SJSA1 (cell line): ENCODE data around the gene PUM2. TPM values are rescaled to one million over a fixed set of nuclear protein-coding genes. Genes with fewer than 3 reads are reported as not detected.

Experiments used
- DNase-seq, 2 experiments: peaks; one replicate each; pipeline ENCODE4 v3.0.0-alpha.2; 2015 to 2020; ENCODE audit warnings: low spot score in 2 of 2, low read depth in 1 of 2
- H3K27ac ChIP-seq: fragments of 250-450 bp; sonication (Bioruptor Pico); 2 replicates; pipeline ENCODE4 v1.5.1; 2020; ENCODE audit warnings: mild to moderate bottlenecking, moderate library complexity
- H3K27me3 ChIP-seq: fragments of 250-450 bp; sonication (Bioruptor Pico); replicated peaks from 2 replicates; pipeline ENCODE4 v1.5.1; 2020; ENCODE audit warnings: mild to moderate bottlenecking, moderate library complexity
- H3K36me3 ChIP-seq: fragments of 250-450 bp; sonication (Bioruptor Pico); 2 replicates; pipeline ENCODE4 v1.5.1; 2020; ENCODE audit warnings: mild to moderate bottlenecking
- H3K4me1 ChIP-seq: fragments of 250-450 bp; sonication (Bioruptor Pico); replicated peaks from 2 replicates; pipeline ENCODE4 v1.6.1; 2021; ENCODE audit warnings: mild to moderate bottlenecking
- H3K4me3 ChIP-seq: fragments of 250-450 bp; sonication (Bioruptor Pico); 2 replicates; pipeline ENCODE4 v1.5.1; 2020; ENCODE audit warnings: mild to moderate bottlenecking
- H3K9me3 ChIP-seq: fragments of 250-450 bp; sonication (Bioruptor Pico); replicated peaks from 2 replicates; pipeline ENCODE4 v1.5.1; 2020; ENCODE audit warnings: mild to moderate bottlenecking
- total RNA-seq: library from RNA; depleted of rRNA; stranded (reverse); fragments of >200 nt; shearing (Covaris generic); gene quantifications from 2 replicates; pipeline ENCODE4 v1.2.3, GENCODE V29; 2014

PUM2 gene
- total RNA-seq, 1 experiment from 2014 or later: 23.4 TPM

DNA sequence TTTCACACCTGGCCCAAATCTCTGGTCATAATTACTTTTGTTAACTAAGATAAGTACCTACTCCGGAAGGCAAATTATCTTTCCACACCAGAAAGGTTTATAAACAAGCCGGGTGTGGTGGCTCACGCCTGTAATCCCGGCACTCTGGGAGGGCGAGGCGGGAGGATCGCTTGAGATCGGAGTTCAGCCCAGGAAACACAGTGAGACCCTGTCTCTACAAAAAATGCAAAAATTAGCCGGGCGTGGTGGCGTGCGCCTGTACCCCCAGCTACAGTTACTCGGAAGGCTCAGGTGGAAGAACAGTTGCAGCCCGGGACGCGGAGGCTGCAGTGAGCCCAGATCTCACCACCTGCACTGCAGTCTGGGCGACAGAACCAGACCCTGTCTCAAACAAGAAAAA is 2.1 kb downstream of the PUM2 start:
- peaks cover 18% of the 10 kb centered on the region for H3K4me1 ChIP-seq
- no peaks in the 10 kb centered on the region for H3K27me3 ChIP-seq
- no peak for DNase-seq
- H3K9me3 ChIP-seq: no peaks in the 10 kb centered on the region
- H3K36me3 ChIP-seq: peaks cover 27% of the 10 kb centered on the region
- no peak overlapping the region for H3K27ac ChIP-seq
- no peak overlapping the region for H3K4me3 ChIP-seq

- no peak for DNase-seq
- Histone ChIP-seq H3K4me3 (no peak overlapping the region), H3K9me3 (no peaks in the 10 kb centered on the region), H3K36me3 (peaks cover 27% of the 10 kb centered on the region), H3K27me3 (no peaks in the 10 kb centered on the region), H3K4me1 (peaks cover 17% of the 10 kb centered on the region), H3K27ac (no peak overlapping the region)
These were observed 3.9 kb downstream of the PUM2 start for GRCh38 chr2:20346565-20347381.

DNA sequence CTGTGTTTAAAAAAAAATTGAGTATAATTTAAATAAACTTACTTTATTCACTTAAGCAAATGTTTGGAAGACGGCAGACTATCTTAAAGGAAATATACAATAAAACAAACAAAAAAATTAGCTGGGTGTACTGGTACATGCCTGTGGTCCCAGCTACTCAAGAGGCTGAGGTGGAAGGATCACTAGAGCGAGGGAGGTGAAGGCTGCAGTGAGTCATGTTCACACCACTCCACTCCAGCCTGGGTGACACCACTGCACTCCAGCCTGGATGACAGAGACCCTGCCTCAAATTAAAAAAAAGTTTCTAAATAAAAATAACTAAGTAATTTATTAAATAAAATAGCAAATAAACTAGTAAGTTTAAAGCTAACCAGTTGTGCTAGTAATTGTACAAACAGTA is 7.5 kb downstream of the PUM2 start:
- no peaks in the 10 kb centered on the region for H3K27me3 ChIP-seq
- H3K4me1 ChIP-seq: peaks cover 8% of the 10 kb centered on the region
- H3K9me3 ChIP-seq: no peaks in the 10 kb centered on the region
- no peak overlapping the region for H3K27ac ChIP-seq
- H3K4me3 ChIP-seq: no peak overlapping the region
- DNase-seq: no peak
- H3K36me3 ChIP-seq: peaks cover 18% of the 10 kb centered on the region

DNA sequence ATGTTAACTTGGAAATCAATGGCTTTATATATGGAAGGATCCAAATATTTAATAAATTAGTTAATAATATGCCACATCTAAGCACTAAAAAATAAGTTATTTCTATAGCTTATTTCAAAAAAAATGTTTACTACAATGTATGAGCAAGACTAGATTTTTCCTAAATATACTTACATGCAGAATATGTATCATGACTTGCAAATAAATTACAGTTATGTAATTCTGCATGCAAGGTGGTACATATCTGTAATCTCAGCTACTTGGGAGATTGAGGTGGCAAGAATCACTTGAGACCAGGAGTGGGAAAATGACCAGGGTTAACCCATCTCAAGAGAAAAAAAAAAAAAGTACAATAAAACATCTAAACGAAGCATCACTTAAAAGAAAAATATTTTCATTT is 11.6 kb downstream of the PUM2 start:
- no peaks in the 10 kb centered on the region for H3K9me3 ChIP-seq
- no peak overlapping the region for H3K27ac ChIP-seq
- H3K4me1 ChIP-seq: no peaks in the 10 kb centered on the region
- H3K27me3 ChIP-seq: no peaks in the 10 kb centered on the region
- no peak overlapping the region for H3K4me3 ChIP-seq
- no peak for DNase-seq
- H3K36me3 ChIP-seq: peaks cover 15% of the 10 kb centered on the region

DNA sequence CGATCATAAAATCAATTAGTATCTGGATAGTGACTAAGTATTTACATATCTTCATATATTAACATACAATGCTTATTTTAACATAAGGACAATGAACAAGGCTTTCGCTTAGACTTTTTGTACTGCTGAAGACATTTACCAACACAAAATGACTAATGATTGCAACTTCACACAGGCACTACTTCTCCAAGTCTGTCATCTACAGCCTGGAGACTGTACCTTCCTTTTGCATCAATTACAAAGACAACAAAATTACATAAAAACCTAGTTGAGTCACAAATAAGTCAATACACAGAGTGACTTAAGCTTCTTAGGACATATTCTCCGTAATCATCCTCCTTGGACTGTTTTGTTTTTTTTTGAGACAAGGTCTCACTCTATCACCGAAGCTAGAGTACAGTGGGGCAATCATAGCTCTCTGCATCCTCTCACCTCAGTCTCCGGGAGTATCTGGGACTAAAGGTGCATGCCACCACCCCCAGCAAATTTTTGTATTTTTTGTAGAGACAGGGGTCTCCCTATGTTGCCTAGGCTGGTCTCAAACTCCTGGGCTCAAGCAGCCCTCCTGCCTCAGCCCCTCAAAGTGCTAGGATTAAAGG is 15.9 kb downstream of the PUM2 start:
- no peaks in the 10 kb centered on the region for H3K27me3 ChIP-seq
- no peaks in the 10 kb centered on the region for H3K4me1 ChIP-seq
- H3K36me3 ChIP-seq: peaks cover 27% of the 10 kb centered on the region
- H3K4me3 ChIP-seq: no peak overlapping the region
- no peak overlapping the region for H3K27ac ChIP-seq
- no peaks in the 10 kb centered on the region for H3K9me3 ChIP-seq
- no peak for DNase-seq

DNA sequence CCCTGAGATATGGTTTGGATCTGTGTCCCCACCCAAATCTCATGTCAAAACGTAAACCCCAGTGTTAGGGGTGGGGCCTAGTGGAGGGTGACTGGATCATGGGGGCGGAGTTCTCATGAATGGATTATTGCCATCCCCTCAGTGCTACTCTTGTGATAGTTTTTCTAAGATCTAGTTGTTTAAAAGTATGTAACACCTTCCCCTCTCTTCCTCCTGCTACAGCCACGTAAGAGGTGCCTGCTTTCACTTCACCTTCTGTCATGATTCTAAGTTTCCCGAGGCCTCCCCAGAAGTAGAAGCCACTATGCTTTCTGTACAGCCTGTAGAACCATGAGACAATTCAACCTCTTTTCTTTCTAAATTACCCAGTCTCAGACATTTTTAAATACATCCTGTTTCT is 16.9 kb downstream of the PUM2 start:
- H3K4me1 ChIP-seq: no peaks in the 10 kb centered on the region
- DNase-seq: no peak
- no peaks in the 10 kb centered on the region for H3K9me3 ChIP-seq
- peaks cover 31% of the 10 kb centered on the region for H3K36me3 ChIP-seq
- H3K4me3 ChIP-seq: no peak overlapping the region
- no peak overlapping the region for H3K27ac ChIP-seq
- H3K27me3 ChIP-seq: no peaks in the 10 kb centered on the region

GRCh38 chr2:20330192-20330591 is 20.5 kb downstream of the PUM2 start:
- peaks cover 43% of the 10 kb centered on the region for H3K36me3 ChIP-seq
- DNase-seq: no peak

GRCh38 chr2:20327370-20327769 is 23.3 kb downstream of the PUM2 start:
- Histone ChIP-seq H3K27me3 (no peaks in the 10 kb centered on the region), H3K27ac (no peak overlapping the region), H3K4me3 (no peak overlapping the region), H3K9me3 (no peaks in the 10 kb centered on the region), H3K36me3 (peaks cover 55% of the 10 kb centered on the region), H3K4me1 (peaks cover 9% of the 10 kb centered on the region)
- no peak for DNase-seq

More at GRCh38 chr2:20330192-20330591, 20.5 kb downstream of the PUM2 start:
- Histone ChIP-seq H3K4me1 (peaks cover 9% of the 10 kb centered on the region), H3K27ac (no peak overlapping the region), H3K4me3 (no peak overlapping the region), H3K27me3 (no peaks in the 10 kb centered on the region), H3K9me3 (no peaks in the 10 kb centered on the region)

DNA sequence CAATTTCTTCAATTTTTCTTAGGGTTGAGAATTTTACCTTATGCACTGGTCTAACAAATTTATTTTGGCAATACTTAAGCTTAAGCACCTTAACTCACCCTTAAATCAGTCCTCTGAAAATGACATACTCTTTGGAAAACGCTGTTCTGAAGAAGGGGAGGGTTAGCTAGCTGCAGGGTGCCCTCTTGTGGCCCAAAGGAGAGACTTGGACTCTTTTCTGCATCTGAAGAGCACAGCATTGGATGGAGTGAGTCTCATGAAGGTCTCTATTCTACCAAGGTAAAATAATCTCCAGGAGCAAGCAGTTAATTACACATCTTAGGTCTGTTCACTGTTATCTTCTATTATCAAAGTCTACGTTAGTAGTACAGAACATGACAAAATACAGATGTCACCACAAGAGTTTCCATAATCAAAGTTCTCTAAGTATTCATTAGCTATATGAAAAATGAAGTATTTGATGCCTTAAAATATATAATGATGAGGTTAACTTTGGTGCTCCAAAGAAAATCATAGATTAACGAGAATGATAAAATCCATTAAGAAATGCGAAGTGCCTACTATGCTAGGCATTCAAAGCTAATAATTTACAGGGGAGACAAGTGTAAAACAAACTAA is 24.4 kb downstream of the PUM2 start:
- Histone ChIP-seq H3K4me1 (peaks cover 9% of the 10 kb centered on the region), H3K4me3 (no peak overlapping the region), H3K9me3 (no peaks in the 10 kb centered on the region), H3K27me3 (no peaks in the 10 kb centered on the region), H3K36me3 (peaks cover 51% of the 10 kb centered on the region), H3K27ac (no peak overlapping the region)
- DNase-seq: peak in 1 of 2 experiments; percentile 34

DNA sequence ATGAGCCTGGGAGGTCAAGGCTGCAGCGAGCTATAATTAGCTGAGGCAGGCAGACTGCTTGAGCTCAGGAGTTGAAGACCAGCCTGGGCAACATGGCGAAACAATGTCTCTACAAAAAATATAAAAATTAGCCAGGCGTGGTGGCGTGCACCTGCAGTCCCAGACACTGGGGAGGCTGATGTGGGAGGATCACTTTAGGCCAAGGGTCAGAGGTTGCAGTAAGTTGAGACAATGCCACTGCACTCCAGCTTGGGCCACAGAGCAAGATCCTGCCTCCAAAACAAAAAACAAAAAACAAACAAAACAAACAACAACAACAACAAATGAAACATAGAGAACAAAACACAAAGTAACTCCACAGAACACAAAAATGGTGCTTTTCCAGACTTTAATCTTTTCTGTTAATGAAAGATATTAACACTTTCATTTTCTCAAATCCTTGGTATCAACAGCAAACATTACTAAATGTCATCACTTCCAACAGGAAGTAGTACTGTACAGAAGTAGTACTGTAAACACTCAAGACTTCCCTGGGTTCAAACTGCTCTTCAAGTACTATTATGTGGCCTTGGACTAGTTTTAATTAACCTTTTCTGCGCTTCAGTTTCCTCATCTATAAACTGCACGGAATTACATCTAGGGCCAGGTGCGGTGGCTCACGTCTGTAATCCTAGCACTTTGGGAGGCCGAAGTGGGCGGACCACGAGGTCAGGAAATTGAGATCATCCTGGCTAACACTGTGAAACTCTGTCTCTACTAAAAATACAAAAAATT is 27.9 kb downstream of the PUM2 start:
- Histone ChIP-seq H3K36me3 (peaks cover 62% of the 10 kb centered on the region), H3K4me1 (peaks cover 5% of the 10 kb centered on the region), H3K9me3 (no peaks in the 10 kb centered on the region), H3K27ac (no peak overlapping the region), H3K4me3 (no peak overlapping the region), H3K27me3 (no peaks in the 10 kb centered on the region)
- no peak for DNase-seq

DNA sequence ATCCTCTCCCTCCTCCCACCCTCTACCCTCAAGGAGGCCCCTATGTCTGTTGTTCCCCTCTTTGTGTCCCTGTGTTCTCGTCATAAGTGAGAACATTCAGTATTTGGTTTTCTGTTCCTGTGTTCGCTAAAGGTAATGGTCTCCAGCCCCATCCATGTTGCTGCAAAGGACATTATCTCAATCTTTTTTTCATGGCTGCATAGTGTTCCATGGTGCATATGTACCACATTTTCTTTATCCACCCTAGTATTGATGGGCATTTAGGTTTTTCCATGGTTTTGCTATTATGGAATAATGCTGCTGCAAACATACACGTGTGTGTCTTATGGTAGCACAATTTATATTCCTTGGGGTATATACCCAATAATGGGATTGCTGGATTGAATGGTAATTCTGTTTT is 33.0 kb downstream of the PUM2 start:
- H3K4me3 ChIP-seq: no peak overlapping the region
- no peaks in the 10 kb centered on the region for H3K4me1 ChIP-seq
- no peaks in the 10 kb centered on the region for H3K27me3 ChIP-seq
- H3K9me3 ChIP-seq: no peaks in the 10 kb centered on the region
- no peak for DNase-seq
- no peak overlapping the region for H3K27ac ChIP-seq
- peaks cover 76% of the 10 kb centered on the region for H3K36me3 ChIP-seq

DNA sequence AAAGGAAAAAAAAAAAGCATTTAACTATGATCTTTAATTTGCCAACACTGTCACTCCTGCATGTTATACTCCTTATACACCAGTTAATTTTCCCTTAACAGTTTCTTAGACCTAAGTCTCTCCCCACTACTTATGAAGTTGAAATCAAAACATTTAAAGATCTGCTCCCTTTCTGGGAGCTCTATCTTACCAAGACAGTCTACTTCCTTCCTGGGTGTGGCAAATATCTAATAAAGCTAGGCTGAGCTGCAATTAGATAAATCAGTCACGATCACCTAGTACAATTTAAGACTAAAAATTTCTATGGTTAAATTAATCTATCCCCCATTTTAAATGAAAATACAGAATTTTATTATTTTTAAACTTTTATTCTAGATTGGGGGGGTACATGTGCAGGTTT is 33.4 kb downstream of the PUM2 start:
- no peak overlapping the region for H3K27ac ChIP-seq
- no peak for DNase-seq
- H3K36me3 ChIP-seq: peaks cover 73% of the 10 kb centered on the region
- no peaks in the 10 kb centered on the region for H3K27me3 ChIP-seq
- H3K4me1 ChIP-seq: no peaks in the 10 kb centered on the region
- no peak overlapping the region for H3K4me3 ChIP-seq
- no peaks in the 10 kb centered on the region for H3K9me3 ChIP-seq

DNA sequence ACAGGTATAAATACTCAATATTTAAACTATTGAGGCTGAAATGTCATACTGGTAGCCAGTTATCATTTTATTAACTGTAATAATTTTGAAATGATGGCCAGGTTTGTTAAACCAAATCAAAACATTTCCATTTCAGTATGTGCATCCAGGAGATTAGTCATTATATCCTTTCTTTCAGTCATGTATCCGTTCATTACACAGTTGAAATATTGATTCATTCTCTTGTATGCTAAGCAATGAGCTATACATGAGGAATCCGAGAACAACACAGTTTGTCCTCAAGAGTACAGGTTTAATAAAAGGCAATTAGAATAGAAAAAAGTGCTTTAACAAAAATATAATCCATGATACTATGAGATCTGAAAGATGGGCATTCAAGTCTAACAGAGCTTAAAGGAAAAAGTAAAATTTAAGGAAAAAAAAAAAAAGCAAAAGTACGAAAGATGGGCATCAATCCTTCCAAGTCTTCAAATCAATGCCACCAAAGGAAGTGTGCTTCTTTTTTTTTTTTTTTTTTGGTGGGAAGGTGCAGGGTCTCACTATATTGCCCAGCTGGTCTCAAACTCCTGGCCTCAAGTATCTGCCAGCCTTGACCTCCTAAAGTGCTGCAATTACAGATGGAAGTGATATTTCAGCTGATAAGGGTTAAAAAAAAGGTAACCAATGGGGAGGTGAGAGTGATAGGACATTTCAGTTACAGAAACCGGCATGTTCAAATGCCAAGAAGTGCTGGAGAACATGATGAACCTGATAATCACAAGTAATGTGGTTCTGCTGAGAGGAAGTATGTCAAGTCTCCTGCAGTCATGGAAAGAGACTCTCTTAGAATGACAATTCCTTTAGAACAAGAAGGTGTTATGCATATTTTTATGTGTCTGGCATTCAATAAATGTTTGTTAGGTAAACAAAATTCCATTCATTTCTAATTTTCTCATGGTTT is 35.8 kb downstream of the PUM2 start:
- DNase-seq: no peak
- Histone ChIP-seq H3K27ac (no peak overlapping the region), H3K4me3 (no peak overlapping the region), H3K9me3 (no peaks in the 10 kb centered on the region), H3K4me1 (no peaks in the 10 kb centered on the region), H3K36me3 (peaks cover 80% of the 10 kb centered on the region), H3K27me3 (no peaks in the 10 kb centered on the region)
